EL (cell line): ENCODE data around the gene FAM13A.
"Not testable (repeated sequence)": the region's sequence is repeated elsewhere in the genome, so short reads cannot be mapped to it uniquely, and the experiment has no call there.

ENCODE experiments used
- DNase-seq: peaks from one replicate; pipeline ENCODE4 v3.0.0-alpha.2; 2016

The FAM13A gene

GRCh38 chr4:89039730-89040338 lies 17.2 kb downstream of the FAM13A start:
- DNase-seq, result no peak

DNA sequence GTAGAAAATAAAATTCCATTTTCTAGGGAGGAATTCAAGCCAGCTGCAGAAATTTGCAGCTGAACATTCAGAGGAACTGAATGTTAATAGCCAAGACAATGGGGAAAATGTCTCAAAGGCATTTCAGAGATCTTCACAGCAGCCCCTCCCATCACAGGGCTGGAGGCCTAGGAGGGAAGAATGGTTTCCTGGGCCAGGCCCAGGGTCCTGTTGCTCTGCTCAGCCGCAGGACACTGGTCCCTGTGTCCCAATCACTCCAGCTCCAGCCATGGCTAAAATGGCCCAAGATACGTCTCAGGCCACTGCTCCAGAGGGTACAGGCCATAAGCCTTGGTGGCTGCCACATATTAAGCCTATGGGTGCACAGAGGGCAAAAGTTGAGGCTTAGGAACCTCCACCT lies 20.4 kb downstream of the FAM13A start:
- no peak for DNase-seq

DNA sequence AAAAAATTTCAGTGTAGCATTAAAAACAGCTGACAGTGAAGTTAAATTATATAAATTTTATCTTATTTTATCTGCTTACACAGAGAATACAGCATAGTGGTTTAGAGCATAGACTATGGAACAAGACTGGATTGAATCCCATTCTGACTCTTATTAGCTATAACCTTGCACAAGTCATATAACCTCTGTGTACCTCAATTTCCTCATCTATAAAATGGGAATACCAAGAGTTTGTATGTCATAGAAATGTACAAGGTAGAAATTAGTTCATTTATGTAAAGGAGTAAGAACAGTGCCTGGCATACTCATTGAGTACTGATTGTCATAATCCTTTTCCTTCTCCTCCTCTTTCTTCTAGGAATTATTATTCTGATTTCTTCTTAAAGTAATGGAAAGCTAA lies 25.7 kb downstream of the FAM13A start:
- DNase-seq, result no peak

DNA sequence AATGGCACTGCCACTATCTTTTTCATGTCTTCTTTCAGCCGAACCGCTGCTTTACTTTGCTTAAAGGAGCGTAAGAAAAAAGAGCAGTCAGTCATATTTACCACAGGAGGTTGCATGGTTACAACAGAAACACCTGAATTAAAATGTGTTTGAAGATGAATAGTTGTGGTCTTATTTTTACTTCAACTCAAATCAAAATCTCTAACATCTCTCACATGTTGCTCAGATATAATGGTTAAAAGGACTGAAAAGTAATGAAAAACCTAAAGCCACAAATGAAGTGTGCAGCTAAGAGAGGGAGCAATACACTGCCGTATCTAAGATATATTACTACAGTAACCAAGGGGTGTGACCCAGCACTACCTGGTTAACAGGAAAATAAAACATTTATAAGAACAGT lies 27.4 kb downstream of the FAM13A start:
- DNase-seq, result no peak

DNA sequence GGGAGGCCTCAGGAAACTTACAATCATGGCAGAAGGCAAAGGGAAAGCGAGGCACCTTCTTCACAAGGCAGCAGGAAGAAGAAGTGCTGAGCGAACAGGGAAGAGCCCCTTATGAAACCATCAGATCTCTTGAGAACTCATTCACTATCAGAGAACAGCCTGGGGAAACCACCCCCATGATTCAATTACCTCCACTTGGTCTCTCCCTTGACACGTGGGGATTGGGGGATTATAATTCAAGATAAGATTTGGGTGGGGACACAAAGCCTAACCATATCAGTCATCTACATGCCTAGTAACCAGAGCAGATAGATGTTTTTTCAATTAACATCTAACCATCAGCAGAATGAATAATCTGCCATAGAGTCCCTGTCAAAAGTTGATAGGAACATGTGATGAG lies 30.4 kb downstream of the FAM13A start:
- no peak for DNase-seq

GRCh38 chr4:89024051-89024675 lies 32.8 kb downstream of the FAM13A start:
- DNase-seq, result peak; percentile 70

DNA sequence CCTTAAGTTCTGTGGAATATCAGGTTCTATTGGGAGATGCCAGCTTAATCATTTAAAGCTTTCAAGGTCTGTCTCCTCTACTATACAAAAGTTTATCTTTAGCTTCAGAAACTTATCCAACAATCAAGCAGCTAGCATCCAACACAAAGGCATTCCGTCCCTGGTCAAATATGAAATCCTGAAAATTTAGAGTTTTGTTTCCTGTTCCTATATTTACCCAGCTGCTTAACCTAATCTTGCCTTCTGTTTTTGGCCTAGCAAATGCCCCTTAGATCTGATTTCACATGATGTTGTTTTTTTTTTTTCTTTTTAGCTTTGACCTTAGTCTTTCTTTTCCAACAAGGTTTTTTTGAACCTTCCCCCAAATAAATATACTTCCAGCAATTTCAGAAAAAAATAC lies 33.8 kb downstream of the FAM13A start:
- DNase-seq, result no peak

DNA sequence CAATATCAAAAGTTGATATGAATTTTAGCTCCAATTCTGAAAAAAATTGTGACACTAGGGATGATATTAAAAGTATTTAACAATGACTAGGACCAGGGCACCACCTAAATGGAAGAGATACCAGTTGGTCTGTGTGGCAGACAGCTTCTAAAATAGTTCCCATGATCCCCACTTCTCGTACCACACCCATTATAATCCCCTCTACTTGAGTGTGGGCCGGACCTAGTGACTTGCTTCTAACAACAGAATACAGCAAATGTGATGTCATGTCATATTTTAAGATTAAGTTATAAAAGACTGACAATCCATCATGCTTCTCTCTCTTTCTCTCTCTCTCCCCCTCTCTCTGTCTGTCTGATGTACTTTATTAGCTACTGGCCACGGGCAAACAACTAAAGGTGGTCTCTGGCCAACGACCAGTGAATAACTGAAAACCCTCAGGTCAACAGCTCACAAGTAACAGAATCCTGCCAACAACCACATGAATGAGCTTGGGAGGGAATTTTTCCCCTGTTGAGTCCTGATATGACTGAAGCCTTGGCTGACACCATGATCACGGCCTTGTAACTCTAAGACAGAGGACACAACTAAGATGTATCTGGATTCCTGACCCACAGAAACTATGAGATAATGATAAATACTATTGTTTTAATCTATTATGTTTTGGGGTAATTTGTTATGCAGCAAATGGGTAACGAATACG lies 34.4 kb downstream of the FAM13A start:
- no peak for DNase-seq

DNA sequence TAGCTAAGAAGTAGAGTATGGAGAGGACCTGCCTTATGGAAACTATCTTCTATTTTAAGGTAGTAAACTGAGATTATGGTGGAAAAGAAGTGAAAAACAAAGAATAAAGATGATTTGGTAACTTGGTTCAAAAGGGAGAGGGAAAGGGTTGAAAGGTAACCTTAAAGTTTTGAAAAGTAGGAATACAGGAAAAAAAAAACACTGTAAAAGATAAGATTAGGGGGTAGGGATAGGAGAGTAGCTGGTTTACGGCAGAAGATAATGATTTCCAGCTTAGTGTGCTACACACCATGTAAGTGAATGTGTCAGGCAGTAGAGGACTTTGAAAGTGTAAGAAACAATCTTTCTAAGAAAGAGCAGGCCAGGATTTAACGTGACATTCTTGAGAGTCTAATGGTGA lies 35.3 kb downstream of the FAM13A start:
- DNase-seq, result no peak

DNA sequence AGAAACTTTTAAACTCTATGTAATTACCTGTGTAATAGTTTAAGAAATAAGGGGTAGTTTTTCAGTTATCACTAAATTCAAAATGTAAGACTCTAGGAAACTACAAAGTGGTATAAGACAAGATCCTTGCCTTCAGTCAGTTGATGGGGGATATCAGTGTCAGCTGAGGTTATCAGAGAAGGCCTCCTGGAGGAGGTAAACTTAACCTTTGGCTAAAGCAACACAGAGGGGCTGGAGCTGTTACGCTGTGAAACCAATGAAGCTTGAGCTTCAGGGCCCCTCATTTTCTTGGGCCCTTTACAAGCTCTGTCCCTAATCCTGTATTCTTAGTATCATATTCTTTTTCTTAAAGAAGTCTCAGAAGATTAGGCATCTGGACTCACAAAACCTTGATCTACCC lies 35.9 kb downstream of the FAM13A start:
- no peak for DNase-seq

DNA sequence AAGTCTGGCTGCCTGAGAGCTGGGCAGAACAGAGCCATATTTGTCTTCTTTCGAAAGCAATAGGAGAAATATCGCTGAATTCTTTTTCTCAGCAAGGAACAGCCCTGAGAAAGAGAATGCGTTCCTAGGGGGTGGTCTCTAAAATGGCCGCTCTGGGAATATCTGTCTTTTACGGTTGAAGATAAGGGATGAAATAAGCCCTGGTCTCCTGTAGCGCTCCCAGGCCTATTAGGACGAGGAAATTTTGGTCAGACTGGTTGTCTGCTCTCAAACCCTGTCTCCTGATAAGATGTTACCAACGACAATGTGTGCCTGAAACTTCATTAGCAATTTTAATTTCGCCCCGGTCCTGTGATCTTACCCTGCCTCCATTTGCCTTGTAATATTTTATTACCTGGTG lies 42.1 kb downstream of the FAM13A start:
- not testable (repeated sequence) for DNase-seq

GRCh38 chr4:89009761-89010369 lies 47.1 kb downstream of the FAM13A start:
- no peak for DNase-seq

GRCh38 chr4:89009115-89009514 lies 47.9 kb downstream of the FAM13A start:
- DNase-seq, result no peak

- no peak for DNase-seq
These were observed 48.8 kb downstream of the FAM13A start for GRCh38 chr4:89008166-89008565.

- DNase-seq, result no peak
These were observed 49.5 kb downstream of the FAM13A start for GRCh38 chr4:89007338-89007939.

DNA sequence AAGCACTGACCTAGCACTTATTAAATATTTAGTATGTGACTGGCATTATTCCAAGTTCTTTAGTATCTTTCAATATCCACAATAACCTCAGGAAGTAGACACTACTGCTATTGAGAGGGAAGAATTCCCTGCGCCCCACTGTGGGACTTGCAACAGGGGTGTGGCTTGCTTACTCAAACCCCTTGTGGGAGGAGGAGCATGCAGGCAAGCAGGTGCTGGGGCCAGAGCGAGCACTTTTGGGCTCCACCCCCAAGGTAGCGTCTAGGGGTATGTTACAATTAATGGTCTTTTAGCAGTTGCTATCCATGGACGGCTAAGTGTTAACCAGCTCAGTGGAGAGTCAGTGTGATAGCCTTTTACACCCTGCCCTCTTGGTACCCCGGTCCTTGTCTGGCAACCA lies 50.7 kb downstream of the FAM13A start:
- DNase-seq, result no peak

DNA sequence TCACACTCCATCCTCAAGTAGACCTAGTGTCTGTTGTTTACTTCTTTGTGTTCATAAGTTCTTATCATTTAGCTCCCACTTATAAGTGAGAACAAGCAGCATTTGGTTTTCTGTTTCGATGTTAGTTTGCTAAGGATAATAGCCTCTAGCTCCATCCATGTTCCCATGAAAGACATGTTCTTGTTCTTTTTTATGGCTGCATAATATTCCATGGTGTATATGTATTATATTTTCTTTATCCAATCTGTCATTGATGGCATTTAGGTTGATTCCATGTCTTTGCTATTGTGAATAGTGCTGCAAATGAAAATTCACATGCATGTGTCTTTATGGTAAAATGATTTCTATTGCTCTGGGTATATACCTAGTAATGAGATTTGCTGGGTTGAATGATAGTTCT lies 51.9 kb downstream of the FAM13A start:
- not testable (repeated sequence) for DNase-seq

- no peak for DNase-seq
These were observed 55.1 kb downstream of the FAM13A start for GRCh38 chr4:89001647-89002445.

DNA sequence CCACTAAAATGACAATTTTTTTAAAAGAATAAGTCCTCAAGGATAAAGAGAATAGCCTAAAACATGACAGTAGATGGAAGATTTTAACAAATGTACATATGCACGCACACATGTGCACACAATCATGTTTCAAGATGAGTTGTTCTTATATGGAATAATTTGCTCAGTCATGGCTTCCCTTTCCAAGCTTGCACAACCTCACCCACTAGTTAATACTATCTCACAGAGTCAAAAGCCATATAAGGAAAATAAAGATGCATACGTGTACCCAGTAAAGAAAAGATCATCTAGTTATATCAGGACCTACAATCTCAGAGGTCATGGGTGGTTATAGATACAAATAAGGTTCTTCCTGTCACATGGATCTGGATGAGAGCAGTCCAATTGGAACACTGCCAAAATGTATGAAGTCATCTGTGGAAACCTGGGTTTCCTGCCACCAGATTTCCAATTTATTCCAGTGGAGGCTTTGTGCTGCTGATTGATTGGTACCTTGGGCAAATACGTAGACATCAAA lies 56.1 kb downstream of the FAM13A start:
- peak; percentile 52 for DNase-seq

DNA sequence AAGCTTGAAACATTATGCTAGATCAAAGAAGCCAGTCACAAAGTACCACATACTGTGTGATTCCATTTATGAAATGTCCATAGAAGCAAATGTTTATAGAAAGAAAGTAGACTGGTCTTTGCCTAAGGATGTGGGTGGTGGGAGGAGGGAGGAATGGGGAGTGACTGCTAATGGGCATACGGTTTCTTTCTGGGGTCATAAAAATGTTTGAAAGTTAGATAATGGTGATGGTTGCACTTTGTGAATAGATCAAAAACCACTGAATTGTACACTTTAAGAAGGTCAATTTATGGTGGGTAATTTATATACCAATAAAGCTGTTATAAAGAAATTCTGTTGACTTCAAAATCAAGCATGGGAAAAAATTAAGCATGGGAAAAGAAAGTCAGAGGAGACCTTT lies 56.6 kb downstream of the FAM13A start:
- DNase-seq, result no peak

DNA sequence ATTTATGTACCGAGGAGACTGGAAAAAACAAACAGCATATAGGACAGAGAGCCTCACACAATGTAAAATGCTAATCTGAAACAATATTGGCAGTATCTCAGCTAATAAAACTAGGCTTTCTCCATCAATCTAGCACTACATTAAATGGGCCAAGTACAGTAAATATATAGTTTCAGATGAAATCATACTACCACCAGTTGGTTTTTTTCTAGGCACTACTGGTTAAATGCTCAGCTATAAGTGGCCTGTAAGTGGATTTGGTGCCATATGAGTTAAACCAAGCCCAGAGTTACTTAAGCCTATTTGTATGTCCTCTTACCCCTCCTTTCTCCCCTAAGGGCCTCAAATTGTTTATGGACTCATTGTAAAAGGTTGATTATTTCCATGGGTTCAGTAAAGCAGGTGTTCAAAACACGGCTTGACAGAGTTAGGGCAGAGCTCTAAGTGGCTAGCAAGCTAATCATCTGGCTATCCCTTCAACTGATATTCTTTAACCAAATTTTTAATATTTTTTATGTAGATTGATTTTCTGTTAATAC lies 57.5 kb downstream of the FAM13A start:
- DNase-seq, result no peak

DNA sequence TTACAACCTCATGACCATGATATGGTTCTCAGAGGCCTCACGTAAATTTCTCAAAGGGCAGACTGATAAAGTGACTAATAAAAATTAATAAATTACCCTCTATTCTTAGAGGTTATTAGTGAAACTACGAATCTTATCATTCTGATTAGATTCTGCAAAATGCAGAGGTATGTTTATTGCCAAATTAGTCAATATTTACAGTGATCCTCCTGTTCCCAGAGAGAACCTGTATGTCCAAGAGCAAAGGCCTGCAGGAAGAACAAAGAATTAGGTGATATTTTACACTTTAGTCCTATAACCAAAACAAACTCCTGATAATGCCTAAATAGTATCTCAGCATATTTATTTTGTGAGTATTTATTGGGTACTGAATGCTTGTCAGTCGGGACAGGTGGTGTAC lies 58.1 kb downstream of the FAM13A start:
- DNase-seq, result no peak
